Hypothalamus (tissue), 51 donors: ENCODE measurements around the gene UST.
"Not testable (repeated sequence)": the region's sequence is repeated elsewhere in the genome, so short reads cannot be mapped to it uniquely, and the experiment has no call there.

Experiments used
- DNase-seq, 51 donors: peaks; one replicate each; lab custom pipeline; 2025; lab: John Stamatoyannopoulos, UW

Gene UST

DNA sequence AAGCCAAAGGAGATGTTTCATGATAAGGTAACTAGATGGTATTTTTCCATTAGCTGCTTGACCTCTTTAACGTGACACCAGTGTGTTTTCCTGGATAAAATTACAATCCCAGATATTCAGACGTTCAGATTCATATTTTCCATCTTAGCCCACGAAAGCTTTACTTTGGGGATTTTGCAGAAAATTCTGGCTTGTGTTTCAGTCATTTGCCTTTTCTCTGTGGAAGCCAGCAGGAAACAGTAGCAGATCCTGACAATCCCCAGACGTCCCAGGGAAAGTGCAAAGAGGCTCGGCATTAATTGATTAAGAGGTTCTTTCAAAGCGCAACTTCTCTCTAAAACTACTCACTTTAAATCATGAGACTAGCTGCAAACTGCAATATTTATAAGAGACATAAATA lies 243.6 kb downstream of the UST start:
- DNase-seq: no peak

DNA sequence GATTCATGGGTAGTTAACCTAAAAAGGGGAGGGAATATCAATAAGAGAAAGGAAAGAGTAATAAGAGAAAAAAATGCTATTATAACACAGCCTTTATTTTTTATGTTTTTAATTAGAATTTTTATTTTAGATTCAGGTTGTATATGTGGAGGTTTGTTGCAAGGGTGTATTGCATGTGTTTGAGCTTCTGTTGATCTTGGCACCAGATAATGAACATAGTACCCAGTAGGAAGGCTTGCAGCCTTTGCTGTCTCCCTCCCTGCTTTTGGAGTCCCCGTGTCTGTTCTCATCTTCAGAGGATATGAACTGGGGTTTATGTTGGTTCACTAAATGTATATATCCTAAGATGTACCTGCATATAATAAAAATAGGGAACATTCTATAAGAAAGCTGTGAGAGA lies 250.0 kb downstream of the UST start:
- DNase-seq: no peak

DNA sequence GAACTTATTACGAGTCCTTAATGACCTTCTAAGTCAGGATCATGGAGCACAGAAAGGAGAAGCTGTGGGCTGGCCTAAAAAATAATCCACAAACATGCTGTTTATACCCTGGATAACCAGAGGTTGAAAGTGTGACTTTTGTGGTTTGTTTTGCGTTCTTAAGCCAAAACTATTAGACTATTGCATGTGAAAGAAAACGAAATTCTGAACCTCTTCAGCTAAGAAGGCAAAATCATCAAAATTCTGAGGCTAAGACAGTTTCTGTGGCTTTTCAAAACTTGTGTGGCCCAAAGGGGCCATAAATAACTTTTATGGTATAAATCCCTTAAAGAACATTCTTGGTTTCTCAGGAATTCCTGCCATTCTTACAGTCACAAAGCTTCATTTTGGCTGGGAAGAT lies 251.0 kb downstream of the UST start:
- no peak for DNase-seq

DNA sequence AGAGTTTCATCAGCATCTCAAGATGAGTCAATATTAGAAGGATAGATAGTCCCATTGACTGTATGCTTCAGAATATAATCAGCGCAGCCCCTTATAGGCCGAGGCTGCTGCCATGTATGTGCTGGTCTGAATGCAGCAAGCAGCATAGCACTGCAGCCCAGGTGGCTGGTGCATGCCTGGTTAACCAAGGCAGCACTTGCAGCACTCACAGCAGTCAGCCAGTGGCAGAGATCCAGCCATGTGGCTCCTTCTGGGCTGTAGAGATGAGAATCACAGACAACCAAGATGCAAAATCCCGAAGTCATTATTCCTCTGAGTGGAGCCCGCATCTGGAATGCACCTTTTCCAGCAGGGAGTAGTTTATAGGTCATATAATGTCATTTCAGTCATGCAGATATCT lies 251.9 kb downstream of the UST start:
- no peak for DNase-seq

DNA sequence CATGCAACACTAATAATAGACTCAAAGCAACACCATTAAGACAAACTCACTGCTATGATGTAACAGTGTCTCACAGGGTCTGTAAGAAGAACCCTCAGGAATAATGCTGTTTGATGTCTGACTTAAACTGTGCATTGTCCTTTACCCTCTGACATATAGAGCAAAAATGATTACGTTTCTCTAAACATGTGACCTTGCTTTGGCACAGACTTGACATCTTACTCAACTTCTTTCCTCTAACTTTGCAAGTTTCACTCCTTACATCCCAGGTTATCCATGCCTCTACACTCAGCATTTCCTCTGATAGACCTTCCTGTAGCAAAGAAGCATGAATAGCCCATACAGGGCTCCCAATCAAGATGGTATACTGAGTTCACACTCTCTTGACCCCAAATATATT lies 252.7 kb downstream of the UST start:
- no peak for DNase-seq

DNA sequence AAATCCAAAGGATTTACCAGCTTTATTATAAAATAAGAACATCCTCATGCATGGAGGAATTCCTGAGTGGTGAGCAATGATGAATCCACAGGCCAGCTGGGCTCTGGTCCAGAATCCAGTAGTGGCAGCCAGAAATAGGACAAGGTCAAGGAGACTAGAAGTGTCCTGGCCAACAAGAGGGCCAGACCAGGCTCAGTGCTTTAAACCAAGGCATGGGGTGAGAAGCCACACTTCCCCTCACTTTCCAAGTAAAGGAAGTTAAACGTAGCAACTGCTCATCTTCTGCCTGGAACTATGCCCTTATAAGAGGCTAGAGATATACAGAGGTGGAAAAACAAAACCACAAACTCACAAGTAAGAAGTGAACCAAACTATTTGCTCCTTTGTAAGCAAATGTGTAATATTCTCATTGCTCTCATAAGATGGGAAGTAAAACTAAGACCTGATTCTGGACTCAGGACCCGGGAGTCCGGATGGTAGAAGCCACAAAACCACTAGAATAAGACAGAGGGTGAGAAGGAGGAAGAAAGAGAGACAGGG lies 253.2 kb downstream of the UST start:
- DNase-seq: peak in 9 of 51 donors; percentile 1 to 48 (median 10)

DNA sequence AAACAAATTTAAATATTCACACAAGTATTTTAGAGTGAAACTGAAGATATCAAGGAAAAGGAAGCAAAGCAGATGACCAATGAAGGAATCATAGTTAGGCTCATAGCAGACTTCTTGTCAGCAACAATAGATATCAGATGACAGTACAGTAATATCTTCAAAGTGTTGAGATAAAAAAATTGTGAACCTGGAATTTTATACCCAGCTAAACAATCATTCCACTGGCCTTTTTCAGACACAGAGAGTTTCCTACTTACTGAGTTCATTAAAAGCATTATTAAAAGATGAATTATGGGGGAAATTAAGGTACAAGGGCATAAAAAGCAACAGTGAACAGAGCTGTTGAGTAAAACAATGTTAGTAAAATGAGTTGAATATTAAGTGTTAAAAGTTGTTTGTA lies 254.6 kb downstream of the UST start:
- no peak for DNase-seq

DNA sequence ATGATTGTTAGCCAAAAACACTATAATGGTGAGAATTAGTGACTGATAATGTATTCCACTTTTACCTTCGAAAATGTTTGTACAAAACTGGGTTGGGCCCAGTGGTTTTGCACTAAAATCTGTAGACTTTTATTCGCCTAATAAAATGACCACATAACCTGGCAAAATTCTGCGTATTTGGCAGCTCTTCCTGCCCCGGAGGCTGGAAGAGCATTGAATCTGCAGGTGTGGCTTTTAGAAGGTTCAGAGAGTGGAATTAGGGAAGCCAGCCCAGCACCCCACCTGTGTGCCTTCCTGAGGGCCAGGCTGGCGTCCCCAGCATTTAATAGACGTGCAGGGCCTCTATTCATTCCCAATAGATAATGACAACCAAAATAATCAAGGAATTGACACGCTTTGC lies 256.7 kb downstream of the UST start:
- no peak for DNase-seq

DNA sequence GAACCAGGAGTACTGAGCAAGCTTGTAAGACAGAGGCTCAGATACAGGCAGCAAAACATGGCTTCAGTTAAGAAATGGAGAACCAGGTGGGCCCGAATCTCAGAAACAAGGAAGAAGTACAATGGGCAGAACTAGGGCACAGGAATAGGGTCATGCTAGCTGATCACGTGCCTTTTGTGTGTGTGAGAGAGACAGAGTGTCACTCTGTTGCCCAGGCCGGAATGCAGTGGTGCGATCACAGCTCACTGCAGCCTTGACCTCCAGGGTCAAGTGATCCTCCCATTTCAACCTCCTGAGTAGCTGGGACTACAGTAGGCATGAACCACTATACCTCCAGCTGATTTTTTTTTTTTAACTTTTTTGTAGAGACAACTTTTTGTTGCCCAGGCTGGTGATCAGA lies 257.8 kb downstream of the UST start:
- DNase-seq: no peak

DNA sequence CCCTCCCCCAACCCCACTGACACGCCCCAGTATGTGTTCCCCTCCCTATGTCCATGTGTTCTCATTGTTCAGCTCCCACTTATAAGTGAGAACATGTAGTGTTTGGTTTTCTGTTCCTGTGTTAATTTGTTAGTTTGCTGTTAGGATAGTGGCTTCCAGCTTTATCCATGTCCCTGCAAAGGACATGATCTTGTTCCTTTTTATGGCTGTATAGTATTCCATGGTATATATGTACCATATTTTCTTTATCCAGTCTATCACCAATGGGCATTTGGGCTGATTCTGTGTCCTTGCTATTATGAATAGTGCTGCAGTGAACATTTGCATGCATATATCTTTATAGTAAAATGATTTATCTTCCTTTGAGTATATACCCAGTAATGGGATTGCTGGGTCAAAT lies 259.4 kb downstream of the UST start:
- DNase-seq: not testable (repeated sequence)

DNA sequence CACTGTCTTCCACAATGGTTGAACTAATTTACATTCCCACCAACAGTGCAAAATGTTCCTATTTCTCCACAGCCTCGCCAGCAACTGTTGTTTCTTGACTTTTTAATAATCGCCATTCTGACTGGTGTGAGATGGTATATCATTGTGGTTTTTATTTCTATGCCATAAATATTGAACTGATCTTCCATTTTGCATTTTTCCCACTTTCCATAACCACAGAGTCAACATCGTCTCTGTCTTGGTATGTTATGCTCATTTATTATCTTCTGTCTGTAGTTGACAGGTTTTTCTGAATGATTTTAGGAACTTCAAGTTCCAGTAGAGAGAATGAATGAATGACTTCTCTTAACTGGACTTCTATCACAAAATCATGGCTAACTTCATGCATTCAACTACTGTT lies 259.8 kb downstream of the UST start:
- no peak for DNase-seq

DNA sequence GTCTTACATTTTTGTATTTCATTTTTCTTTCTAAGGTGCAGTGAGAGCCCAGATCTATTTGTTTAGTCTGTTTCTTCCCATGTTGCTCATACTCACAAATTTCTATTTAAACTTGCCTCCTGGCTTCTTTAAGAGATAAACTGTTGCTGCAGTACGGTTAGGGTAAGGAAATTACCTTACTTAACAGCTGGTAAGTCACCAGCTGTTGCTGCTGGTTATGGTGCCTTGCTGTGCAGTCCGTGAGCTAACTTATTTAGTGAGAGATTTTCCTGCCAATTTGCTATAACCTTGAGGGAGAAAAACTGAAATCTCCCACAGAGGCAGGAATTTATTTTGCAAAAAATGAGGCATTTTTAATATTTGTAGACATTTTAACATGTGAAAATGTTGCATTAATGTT lies 261.0 kb downstream of the UST start:
- no peak for DNase-seq

DNA sequence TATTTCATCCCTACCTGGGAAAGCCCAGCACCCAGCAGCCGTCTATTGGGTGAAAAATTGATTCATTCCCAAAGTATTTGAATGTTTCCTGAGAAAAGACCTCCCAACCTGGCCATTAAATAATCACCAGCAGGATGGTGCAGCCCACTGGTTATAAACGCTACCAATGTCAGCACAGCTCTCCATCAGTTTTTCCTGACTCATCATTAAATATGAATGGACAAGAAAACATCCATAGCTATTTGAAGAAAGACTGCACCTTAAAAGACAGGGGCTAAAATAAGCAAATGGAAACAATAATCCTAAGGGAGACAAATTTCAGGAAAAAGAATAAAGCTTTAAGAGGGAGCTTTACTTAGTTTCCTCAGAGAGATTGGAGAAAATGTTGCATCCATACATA lies 261.9 kb downstream of the UST start:
- no peak for DNase-seq

DNA sequence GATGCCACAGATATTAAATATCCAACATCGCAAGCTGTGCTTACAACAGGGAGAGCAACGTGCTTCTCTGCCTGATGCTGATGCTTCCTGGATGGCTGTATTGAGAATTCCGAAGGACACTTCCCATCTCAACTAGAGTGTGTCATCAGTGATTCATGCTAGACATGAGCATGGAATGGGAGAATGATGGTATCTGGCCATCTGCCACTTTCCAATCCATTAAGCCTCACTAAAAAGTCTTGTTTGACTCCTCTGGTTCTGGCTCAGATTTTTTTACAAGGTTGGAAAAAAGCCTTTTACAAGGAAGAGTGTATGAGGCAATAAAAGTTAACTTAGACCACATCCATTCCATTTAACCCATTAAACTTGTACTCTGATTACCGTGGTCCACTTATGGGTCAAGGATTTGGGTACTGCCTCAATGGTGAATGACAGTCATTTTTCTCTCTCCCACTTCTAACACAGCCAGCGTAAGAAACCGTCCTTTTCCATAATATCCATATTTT lies 265.3 kb downstream of the UST start:
- DNase-seq: peak in 1 of 51 donors; percentile 17

DNA sequence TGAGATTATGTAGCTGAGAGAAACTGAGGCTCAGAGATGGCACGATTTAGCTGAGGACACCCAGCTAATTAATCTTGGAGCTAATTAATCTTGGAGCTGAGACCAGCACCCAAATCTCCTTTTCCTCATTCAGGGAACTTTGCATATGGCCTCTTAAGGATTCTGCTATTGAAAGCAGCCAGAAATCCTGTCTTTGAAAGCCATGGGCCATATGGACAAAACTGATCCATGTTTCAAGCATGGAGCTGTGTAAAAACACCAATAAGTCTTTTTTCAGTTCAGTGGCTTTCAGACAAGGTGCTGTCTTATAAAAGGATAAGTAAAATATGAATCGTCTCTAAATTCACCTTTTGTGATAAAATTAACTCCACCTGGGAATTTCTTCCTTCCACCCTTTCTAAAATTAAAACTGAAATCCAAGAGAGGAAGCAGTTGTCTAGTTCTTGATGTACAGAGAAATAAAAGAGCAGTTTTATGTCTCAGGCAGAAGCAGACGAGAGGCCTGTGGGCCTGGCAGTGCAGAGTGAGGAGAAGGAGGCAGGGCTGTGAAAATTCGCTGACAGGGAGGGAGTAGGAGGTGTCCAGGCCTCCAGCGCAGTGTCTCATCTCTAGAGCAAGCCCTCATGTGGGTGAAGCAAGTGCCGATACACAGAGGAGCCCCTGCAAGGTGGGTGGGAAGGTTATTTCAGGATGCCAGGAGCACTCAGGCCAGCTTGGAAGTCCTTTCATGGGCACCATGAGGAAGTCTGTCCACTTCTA lies 266.9 kb downstream of the UST start:
- DNase-seq: peak in 1 of 51 donors; percentile 52

DNA sequence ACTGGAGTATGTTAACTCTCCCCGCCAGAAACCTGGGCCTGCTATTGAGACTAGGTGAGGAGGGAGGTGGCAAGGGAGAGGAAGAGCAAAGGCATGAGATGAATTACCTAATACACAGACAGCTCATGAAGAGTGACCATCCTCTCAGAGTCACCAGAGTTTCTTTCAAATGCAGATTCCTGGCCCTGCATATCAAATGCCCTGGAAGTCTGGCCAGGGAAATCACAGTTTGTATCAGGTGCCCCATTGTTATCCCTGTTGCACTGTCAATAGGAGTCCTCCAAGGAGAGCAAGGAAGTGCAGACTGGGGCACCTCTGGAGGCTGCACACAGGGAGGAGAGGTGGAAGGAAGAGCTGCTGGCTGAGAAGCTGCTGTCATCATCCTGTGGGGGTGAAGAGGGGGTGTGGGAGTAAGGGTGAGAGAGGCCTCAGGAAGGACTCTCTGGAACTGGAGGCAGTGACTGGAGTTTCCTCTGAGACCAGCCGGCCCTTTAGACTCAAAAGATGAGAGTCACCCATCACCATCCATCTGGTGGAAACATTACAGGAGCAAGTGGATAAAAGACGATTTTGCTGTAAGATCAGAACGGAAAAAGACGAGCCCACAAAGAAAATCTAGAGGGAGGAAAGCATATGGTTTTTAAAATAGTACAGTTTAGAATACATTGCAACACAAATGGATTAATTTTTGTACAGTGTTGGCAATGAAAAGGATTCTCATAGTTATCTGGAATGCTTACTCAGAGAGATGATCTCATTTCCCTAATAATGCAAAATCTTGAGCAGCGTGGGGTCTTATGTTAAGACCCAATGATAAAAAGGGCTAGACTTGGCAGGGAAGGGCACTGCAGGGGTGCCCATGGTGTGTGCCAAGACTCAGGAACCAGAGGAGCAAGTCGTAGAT lies 268.1 kb downstream of the UST start:
- DNase-seq: peak in 1 of 51 donors; percentile 13

DNA sequence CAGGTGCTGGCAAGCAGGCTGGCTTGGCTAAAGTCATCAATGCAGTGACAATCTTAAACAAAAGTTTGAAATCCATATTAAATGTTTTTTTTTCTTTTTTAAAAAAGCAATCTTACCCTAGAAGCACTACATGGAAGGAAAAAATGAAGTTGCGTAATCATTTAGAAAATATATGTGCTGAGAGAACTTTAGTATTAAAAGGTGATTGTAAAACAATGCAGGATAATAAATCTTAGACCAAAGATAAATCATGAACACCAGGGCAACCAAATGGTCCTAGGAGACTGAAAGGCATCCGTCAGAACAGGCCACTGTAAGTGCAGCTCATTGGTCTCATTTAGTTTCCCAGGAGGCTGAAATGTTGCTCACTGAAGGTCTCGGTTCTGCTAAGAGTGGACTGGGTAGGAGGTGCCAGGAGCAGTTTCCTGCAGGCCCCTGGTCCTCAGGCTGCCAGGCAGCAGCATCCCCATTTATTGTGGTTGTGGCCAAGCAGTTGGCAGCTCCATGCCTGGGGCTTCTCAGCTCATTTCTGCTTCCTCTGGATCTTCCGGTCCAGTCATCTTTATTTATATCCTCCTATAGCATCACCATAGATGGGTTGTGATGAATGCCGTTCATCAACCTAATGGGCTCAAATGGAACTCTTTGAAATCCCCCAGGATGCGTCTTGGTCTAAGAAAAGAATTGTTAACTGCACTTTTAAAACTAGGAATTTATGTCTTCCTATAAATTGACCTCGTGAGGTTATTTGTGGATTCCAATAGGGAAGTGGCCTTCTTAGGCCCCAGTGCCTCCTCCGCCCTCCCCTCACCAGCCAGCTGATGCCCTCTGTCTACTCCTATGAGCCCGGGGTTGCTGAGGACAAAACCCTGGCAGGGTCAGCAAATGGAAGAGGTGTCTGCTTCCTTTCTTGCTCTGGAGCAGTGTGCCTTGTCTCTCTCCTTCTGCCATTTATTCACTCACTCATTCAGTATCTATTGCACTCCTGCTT lies 269.0 kb downstream of the UST start:
- peak in 2 of 51 donors; percentile 6 to 8 for DNase-seq

DNA sequence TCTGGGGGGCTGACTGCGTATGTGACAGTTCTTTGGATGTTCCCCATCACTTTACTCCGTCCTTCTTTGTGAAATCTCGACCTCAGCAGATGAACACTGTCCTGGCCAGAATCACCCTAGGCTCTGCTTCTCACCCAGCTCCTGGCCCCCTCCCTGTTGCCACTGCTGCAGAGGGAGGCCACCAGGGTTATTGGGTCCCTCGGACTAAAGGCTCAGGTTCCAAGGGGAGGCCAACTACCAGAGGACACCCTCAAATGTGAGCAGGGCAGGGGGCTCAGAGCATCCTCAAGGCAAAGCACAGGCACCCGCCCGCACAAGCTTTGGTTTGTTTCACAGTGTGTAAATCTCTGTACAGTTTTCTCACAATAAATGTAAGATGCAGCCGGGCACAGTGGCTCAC lies 269.9 kb downstream of the UST start:
- no peak for DNase-seq

DNA sequence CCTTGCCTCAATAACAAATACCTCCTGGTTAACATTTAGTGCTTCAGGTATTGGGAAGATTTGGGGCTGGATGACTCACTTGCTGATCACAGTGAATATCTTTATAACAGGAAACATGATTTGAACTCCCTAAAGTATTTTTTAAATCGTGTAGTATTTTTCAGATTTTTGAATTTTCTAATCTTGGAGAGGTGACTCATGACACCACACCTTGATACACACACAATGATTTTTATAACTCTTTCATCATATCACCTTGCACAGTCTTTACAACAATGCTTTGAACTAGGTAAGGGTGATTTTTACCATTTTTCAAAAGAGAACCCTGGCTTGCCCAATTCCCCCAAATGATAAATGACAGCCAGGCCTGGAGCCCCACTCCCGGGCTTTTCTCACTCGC lies 273.5 kb downstream of the UST start:
- DNase-seq: no peak

DNA sequence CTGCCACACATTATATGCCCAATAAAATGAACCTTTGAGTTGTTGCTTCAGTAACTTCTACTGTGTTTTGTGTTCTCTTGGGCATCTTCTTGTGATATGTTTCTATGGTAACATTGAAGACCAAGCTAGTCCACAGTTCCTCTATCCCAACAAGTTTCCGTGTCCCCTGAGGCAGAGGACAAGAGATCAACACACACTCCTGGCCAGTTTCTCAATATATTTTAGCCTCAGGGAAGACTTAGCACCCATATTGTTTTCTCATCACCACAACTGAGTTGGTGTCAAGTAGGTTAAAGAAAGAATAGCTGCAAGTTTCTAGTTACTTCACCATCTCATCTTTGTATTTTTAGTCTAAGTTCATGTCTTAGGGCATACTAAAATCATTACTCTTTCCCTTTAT lies 277.5 kb downstream of the UST start:
- no peak for DNase-seq
